Neural cell (in vitro differentiated cells): ENCODE data around the gene CTLA4. TPM values are rescaled to one million over a fixed set of nuclear protein-coding genes. Genes with fewer than 3 reads are reported as not detected.

Experiments
- H2AFZ ChIP-seq: fragments of 200-600, 300-800 bp; sonication (generic), shearing (Covaris generic); 2 replicates; pipeline ENCODE4 v1.6.0; 2014; ENCODE audit warnings: low read depth, mild to moderate bottlenecking, antibody characterized with exemption, low read length, moderate library complexity
- H3F3A ChIP-seq: fragments of 200-600 bp; shearing (Covaris generic); 2 replicates; pipeline ENCODE4 v1.6.1; 2016; ENCODE audit warnings: mild to moderate bottlenecking, moderate library complexity, mixed read lengths, antibody characterized with exemption, low read length; ENCODE audit not compliant: insufficient read depth, poor library complexity, severe bottlenecking
- H3K27ac ChIP-seq: fragments of 200-600, 300-800 bp; sonication (generic), shearing (Covaris generic); 2 replicates; pipeline ENCODE4 v1.5.1; 2014; ENCODE audit warnings: mild to moderate bottlenecking, low read length, moderate library complexity
- H3K27me3 ChIP-seq: fragments of 300-800, 200-600 bp; sonication (generic), shearing (Covaris generic); 2 replicates; pipeline ENCODE4 v1.6.0; 2014; ENCODE audit warnings: mild to moderate bottlenecking, low read depth, low read length, moderate library complexity; ENCODE audit not compliant: insufficient read depth
- H3K36me3 ChIP-seq: fragments of 300-800, 200-600 bp; sonication (generic), shearing (Covaris generic); 2 replicates; pipeline ENCODE4 v1.5.1; 2014; ENCODE audit warnings: mild to moderate bottlenecking, antibody characterized with exemption, low read length, moderate library complexity; ENCODE audit not compliant: insufficient read depth
- H3K4me2 ChIP-seq: fragments of 300-800, 200-600 bp; sonication (generic), shearing (Covaris generic); 2 replicates; pipeline ENCODE4 v1.6.0; 2014; ENCODE audit warnings: mild to moderate bottlenecking, low read length
- H3K4me3 ChIP-seq: fragments of 300-800, 200-600 bp; sonication (generic), shearing (Covaris generic); 2 replicates; pipeline ENCODE4 v1.5.1; 2014; ENCODE audit warnings: mild to moderate bottlenecking, low read length, moderate library complexity
- H3K79me2 ChIP-seq: fragments of 200-600 bp; shearing (Covaris generic); replicated peaks from 2 replicates; pipeline ENCODE4 v1.6.0; 2014; ENCODE audit warnings: mild to moderate bottlenecking, low read length, moderate library complexity; ENCODE audit not compliant: insufficient read depth
- H3K9ac ChIP-seq: fragments of 300-800, 200-600 bp; sonication (generic), shearing (Covaris generic); 2 replicates; pipeline ENCODE4 v1.6.1; 2016; ENCODE audit warnings: mild to moderate bottlenecking, low read length, mixed read lengths
- H3K9me2 ChIP-seq: fragments of 200-600 bp; shearing (Covaris generic); 2 replicates; pipeline ENCODE4 v1.6.1; 2016; ENCODE audit warnings: mild to moderate bottlenecking, low read length, mixed read lengths; ENCODE audit not compliant: insufficient read depth
- H3K9me3 ChIP-seq: fragments of 200-600, 300-800 bp; sonication (generic), shearing (Covaris generic); 2 replicates; pipeline ENCODE4 v1.6.1; 2016; ENCODE audit warnings: mild to moderate bottlenecking, mixed run types, low read length, moderate library complexity, mixed read lengths
- H4K20me1 ChIP-seq: fragments of 200-600 bp; shearing (Covaris generic); 2 replicates; pipeline ENCODE4 v1.6.1; 2016; ENCODE audit warnings: mild to moderate bottlenecking, mixed run types; ENCODE audit not compliant: insufficient read depth
- CTCF ChIP-seq: fragments of 450-650 bp; IDR thresholded peaks from 2 replicates; pipeline ENCODE4 v1.5.1; 2014; ENCODE audit warnings: antibody characterized with exemption, mild to moderate bottlenecking, moderate library complexity; ENCODE audit not compliant: poor library complexity, severe bottlenecking
- EP300 ChIP-seq: fragments of 450-650 bp; conservative IDR thresholded peaks from 2 replicates; pipeline ENCODE4 v1.6.1; 2014; ENCODE audit warnings: antibody characterized with exemption, mild to moderate bottlenecking, moderate library complexity; ENCODE audit not compliant: poor library complexity, severe bottlenecking
- EZH2 ChIP-seq: fragments of 200-600, 300-800 bp; shearing (Covaris generic), sonication (generic); IDR thresholded peaks from 2 replicates; pipeline ENCODE4 v1.6.1; 2014; ENCODE audit warnings: antibody characterized with exemption, low read length, borderline replicate concordance, mild to moderate bottlenecking; ENCODE audit not compliant: insufficient read depth, poor library complexity, severe bottlenecking
- MXI1 ChIP-seq: fragments of 450-650 bp; conservative IDR thresholded peaks from 2 replicates; pipeline ENCODE4 v1.6.1; 2014; ENCODE audit warnings: antibody characterized with exemption, mild to moderate bottlenecking; ENCODE audit not compliant: poor library complexity, severe bottlenecking
- POLR2AphosphoS5 ChIP-seq: IDR thresholded peaks from 2 replicates; pipeline ENCODE4 v1.6.1; 2012
- RAD21 ChIP-seq: fragments of 450-650 bp; conservative IDR thresholded peaks from 2 replicates; pipeline ENCODE4 v1.6.1; 2014; ENCODE audit warnings: antibody characterized with exemption, mild to moderate bottlenecking, moderate library complexity
- REST ChIP-seq: IDR thresholded peaks from 2 replicates; pipeline ENCODE4 v1.6.1; 2012; ENCODE audit warnings: borderline replicate concordance
- SMC3 ChIP-seq: fragments of 450-650 bp; conservative IDR thresholded peaks from 2 replicates; pipeline ENCODE4 v1.6.1; 2014; ENCODE audit warnings: antibody characterized with exemption, mild to moderate bottlenecking, moderate library complexity; ENCODE audit not compliant: poor library complexity
- TAF1 ChIP-seq: IDR thresholded peaks from 2 replicates; pipeline ENCODE4 v1.6.1; 2012; ENCODE audit warnings: low read depth
- polyA plus RNA-seq: library from polyadenylated mRNA; depleted of rRNA; stranded (reverse); fragments of >200 nt; gene quantifications from 2 replicates; pipeline ENCODE4 v1.2.3, GENCODE V29; 2014

The CTLA4 gene
- polyA plus RNA-seq, 1 donor from 2014 or later = not detected

- Histone ChIP-seq H2AFZ (no peak overlapping the region), H3K27ac (peak overlapping the region; percentile 81), H3K27me3 (no peaks in the 10 kb centered on the region), H3K9ac (peak overlapping the region; percentile 40), H3K9me3 (no peaks in the 10 kb centered on the region), H3K4me3 (peak overlapping the region; percentile 29), H3K79me2 (no peaks in the 10 kb centered on the region), H3F3A (peaks cover 14% of the 10 kb centered on the region), H4K20me1 (no peaks in the 10 kb centered on the region), H3K36me3 (no peaks in the 10 kb centered on the region), H3K9me2 (no peaks in the 10 kb centered on the region), H3K4me2 (peak overlapping the region; percentile 41)
- TF ChIP-seq SMC3 = no peak
Observed at GRCh38 chr2:203873461-203873860, 5.9 kb downstream of the CTLA4 start.

GRCh38 chr2:203873921-203874631 is 6.5 kb downstream of the CTLA4 start:
- peak overlapping the region; percentile 40 for H3K4me3 ChIP-seq
- no peaks in the 10 kb centered on the region for H3K36me3 ChIP-seq
- H3K9me2 ChIP-seq = no peaks in the 10 kb centered on the region
- H3K79me2 ChIP-seq = no peaks in the 10 kb centered on the region
- peak overlapping the region; percentile 70 for H2AFZ ChIP-seq
- H3K27ac ChIP-seq = peak overlapping the region; percentile 81
- no peaks in the 10 kb centered on the region for H3K27me3 ChIP-seq
- no peaks in the 10 kb centered on the region for H4K20me1 ChIP-seq
- H3K9me3 ChIP-seq = no peaks in the 10 kb centered on the region
- peak overlapping the region; percentile 40 for H3K9ac ChIP-seq
- H3K4me2 ChIP-seq = peak overlapping the region; percentile 41
- H3F3A ChIP-seq = peaks cover 14% of the 10 kb centered on the region
- TF ChIP-seq RAD21 (peak; percentile 21), EP300 (peak; percentile 60), MXI1 (peak; percentile 55), CTCF (no peak), POLR2AphosphoS5 (peak; percentile 64)

GRCh38 chr2:203875471-203875870 is 7.9 kb downstream of the CTLA4 start:
- H3K27me3 ChIP-seq = no peaks in the 10 kb centered on the region
- no peak overlapping the region for H3K9ac ChIP-seq
- H3K9me3 ChIP-seq = no peaks in the 10 kb centered on the region
- no peaks in the 10 kb centered on the region for H4K20me1 ChIP-seq
- no peak for TF ChIP-seq SMC3
- no peak overlapping the region for H3K27ac ChIP-seq
- H3K79me2 ChIP-seq = no peaks in the 10 kb centered on the region
- H3F3A ChIP-seq = peaks cover 14% of the 10 kb centered on the region
- no peak overlapping the region for H3K4me3 ChIP-seq
- H2AFZ ChIP-seq = no peak overlapping the region
- no peak overlapping the region for H3K4me2 ChIP-seq
- no peaks in the 10 kb centered on the region for H3K36me3 ChIP-seq
- H3K9me2 ChIP-seq = no peaks in the 10 kb centered on the region

- no peaks in the 10 kb centered on the region for H3K36me3 ChIP-seq
- no peak overlapping the region for H3K4me3 ChIP-seq
- no peaks in the 10 kb centered on the region for H3K79me2 ChIP-seq
- no peak overlapping the region for H3K4me2 ChIP-seq
- H3K9ac ChIP-seq = no peak overlapping the region
- H3K9me3 ChIP-seq = no peaks in the 10 kb centered on the region
- H3F3A ChIP-seq = peaks cover 10% of the 10 kb centered on the region
- H3K27ac ChIP-seq = no peak overlapping the region
- no peaks in the 10 kb centered on the region for H3K27me3 ChIP-seq
- no peak overlapping the region for H2AFZ ChIP-seq
- H4K20me1 ChIP-seq = no peaks in the 10 kb centered on the region
- TF ChIP-seq EZH2 = no peak
- no peak for TF ChIP-seq REST
- no peak for TF ChIP-seq MXI1
- TF ChIP-seq EP300 = no peak
- TF ChIP-seq RAD21 = no peak
- TF ChIP-seq CTCF = no peak
- TF ChIP-seq SMC3 = no peak
- no peak for TF ChIP-seq POLR2AphosphoS5
- TF ChIP-seq TAF1 = no peak
- H3K9me2 ChIP-seq = no peaks in the 10 kb centered on the region
Observed at GRCh38 chr2:203876328-203876727, 8.8 kb downstream of the CTLA4 start.
